ENCODE data around the gene LTC4S. TPM values are rescaled to one million over a fixed set of nuclear protein-coding genes. Genes with fewer than 3 reads are reported as not detected.

Gene LTC4S
- total RNA-seq, 4 donors from 2014 or later = 1.7 to 12.6 (median 5.6) TPM

DNA sequence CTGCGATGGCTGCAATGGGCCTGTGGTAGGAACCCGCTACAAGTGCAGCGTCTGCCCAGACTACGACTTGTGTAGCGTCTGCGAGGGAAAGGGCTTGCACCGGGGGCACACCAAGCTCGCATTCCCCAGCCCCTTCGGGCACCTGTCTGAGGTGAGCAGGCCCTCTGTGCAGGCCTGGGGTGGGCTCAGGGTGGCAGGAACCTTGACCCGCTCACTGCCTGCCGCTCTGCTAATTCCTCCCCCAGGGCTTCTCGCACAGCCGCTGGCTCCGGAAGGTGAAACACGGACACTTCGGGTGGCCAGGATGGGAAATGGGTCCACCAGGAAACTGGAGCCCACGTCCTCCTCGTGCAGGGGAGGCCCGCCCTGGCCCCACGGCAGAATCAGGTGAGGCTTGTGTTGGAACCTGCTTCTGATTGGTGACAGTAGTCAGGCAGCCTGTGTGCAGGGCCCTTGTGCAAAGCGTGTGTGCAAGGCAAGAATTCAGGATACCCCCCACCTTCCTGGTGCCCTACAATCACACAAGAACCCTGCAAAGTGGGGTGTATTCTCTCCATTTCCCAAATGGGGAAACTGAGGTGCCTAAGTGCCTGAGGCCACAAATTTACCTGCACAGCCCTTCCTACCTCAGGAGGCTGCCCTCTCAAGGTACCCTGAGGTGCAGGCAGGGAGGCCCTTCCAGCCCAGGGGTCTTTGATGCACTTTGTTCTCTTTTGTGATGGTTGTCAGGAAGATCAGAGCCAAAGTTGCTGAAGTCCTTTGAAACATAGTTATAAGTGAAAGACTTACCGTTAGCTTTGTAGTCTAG lies 30.4 kb downstream of the LTC4S start:
- intact Hi-C loops (cut with DNase I; ENCODE audit: low total_unique reads) (no loop called here), in situ Hi-C loops (cut with MboI; ENCODE audit: low sequenced_read_pairs in 4 of 4) (no loop called here)
- H3K4me1 ChIP-seq = peaks cover 62 to 67% of the 10 kb centered on the region in 2 donors
- no peaks in the 10 kb centered on the region for H3K27me3 ChIP-seq
- DNase-seq (no peak), ATAC-seq (no peak)
- H3K9me3 ChIP-seq = no peaks in the 10 kb centered on the region
- H3K27ac ChIP-seq = peak overlapping the region; percentile 95 to 100 (median 99)
- no peak for TF ChIP-seq POLR2A (IDR thresholded peaks at IDR 0.05)
- TF ChIP-seq, protein P1, sequence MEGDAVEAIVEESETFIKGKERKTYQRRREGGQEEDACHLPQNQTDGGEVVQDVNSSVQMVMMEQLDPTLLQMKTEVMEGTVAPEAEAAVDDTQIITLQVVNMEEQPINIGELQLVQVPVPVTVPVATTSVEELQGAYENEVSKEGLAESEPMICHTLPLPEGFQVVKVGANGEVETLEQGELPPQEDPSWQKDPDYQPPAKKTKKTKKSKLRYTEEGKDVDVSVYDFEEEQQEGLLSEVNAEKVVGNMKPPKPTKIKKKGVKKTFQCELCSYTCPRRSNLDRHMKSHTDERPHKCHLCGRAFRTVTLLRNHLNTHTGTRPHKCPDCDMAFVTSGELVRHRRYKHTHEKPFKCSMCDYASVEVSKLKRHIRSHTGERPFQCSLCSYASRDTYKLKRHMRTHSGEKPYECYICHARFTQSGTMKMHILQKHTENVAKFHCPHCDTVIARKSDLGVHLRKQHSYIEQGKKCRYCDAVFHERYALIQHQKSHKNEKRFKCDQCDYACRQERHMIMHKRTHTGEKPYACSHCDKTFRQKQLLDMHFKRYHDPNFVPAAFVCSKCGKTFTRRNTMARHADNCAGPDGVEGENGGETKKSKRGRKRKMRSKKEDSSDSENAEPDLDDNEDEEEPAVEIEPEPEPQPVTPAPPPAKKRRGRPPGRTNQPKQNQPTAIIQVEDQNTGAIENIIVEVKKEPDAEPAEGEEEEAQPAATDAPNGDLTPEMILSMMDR (IDR thresholded peaks at IDR 0.05 in 4 of 5, conservative IDR thresholded peaks at IDR 0.05 in 1 of 5) = no peak
- peak overlapping the region in 3 of 4 donors; percentile 18 to 90 (median 89) for H3K4me3 ChIP-seq
- peaks cover 10 to 72% of the 10 kb centered on the region in 2 donors for H3K36me3 ChIP-seq

DNA sequence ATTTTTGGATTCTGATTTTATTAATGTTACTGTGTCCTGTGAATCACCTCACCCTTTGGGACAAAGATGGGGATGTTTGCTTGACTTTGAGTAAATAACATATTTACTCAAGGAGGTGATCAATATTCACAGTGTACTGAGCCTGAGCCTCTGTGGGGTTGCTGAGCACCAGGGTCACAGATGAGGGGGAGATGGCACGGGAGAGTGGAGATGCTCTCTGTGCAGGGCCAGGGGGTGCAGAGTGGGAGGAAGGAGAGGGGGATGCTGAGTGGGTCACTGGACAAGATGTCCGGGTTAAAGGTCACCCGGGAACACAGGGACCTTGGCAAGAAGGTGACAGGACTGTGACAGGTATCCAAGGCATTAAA lies 30.9 kb downstream of the LTC4S start:
- DNase-seq (no peak), ATAC-seq (no peak)
- Histone ChIP-seq H3K4me3 (no peak overlapping the region), H3K27me3 (no peaks in the 10 kb centered on the region), H3K4me1 (peaks cover 58 to 63% of the 10 kb centered on the region in 2 donors), H3K9me3 (no peaks in the 10 kb centered on the region), H3K27ac (peak overlapping the region in 3 of 4 donors; percentile 95 to 100 (median 98)), H3K36me3 (peaks cover 11 to 78% of the 10 kb centered on the region in 2 donors)
- in situ Hi-C loops (cut with MboI; ENCODE audit: low sequenced_read_pairs in 4 of 4) (no loop called here), intact Hi-C loops (cut with DNase I; ENCODE audit: low total_unique reads) (no loop called here)
- TF ChIP-seq, protein P1 (IDR thresholded peaks at IDR 0.05 in 4 of 5, conservative IDR thresholded peaks at IDR 0.05 in 1 of 5) = no peak
- no peak for TF ChIP-seq POLR2A (IDR thresholded peaks at IDR 0.05)

DNA sequence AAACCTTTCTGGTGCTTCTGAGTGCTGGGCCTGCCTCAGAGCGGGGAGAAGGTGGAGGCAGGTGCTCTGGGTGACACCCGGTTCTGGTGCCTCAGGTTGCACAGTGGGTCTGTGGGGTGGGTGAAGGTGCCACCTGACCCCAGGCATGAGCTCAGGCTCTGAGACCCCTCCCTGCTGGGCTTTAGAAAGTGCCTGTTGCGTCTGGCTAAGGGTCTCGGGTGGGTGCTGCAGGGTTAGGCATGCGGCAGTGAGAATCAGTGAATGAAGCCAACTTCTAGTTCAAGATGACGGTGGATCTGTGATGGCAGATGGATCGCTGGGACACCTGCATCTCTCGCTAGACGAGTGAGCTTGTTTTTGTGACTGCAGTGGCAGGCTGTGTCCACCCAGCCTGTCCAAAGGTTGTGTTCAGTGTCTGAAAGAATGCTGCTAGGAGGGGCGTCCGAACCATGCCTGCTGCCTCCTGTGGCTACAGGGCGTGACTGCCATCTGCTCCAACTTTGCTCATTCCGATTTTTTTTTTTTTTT lies 31.9 kb downstream of the LTC4S start:
- intact Hi-C loops (cut with DNase I; ENCODE audit: low total_unique reads) = no loop called here
- Histone ChIP-seq H3K27ac (peak overlapping the region in 3 of 4 donors; percentile 12 to 100 (median 53)), H3K9me3 (no peaks in the 10 kb centered on the region), H3K27me3 (no peaks in the 10 kb centered on the region), H3K4me1 (peaks cover 56 to 60% of the 10 kb centered on the region in 2 donors), H3K36me3 (peaks cover 11 to 88% of the 10 kb centered on the region in 2 donors), H3K4me3 (no peak overlapping the region)
- in situ Hi-C loops (cut with MboI; ENCODE audit: low sequenced_read_pairs in 4 of 4) = no loop called here
- TF ChIP-seq, protein P1 (IDR thresholded peaks at IDR 0.05 in 4 of 5, conservative IDR thresholded peaks at IDR 0.05 in 1 of 5) = no peak
- no peak for TF ChIP-seq POLR2A (IDR thresholded peaks at IDR 0.05)
- DNase-seq (no peak), ATAC-seq (no peak)

DNA sequence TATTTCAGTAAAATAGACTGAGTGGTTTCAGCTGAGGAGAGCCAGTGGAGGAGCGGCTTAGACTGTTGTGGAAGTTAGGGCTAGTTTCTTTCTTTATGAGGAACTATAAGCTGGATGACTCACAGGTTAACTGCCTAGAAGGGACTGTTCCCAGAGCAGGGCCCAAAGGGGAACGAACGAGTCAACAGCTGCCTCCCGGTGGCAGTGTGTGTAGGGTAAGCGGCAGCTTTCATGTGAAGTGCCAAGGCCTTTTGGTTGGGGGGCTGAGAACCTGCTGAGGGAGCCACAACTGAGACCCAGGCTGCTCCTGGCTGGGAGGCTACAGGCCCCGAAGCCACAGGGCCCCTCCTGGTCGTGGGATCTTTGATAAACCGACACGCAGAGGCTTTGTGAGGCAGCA lies 33.9 kb downstream of the LTC4S start:
- Histone ChIP-seq H3K27me3 (no peaks in the 10 kb centered on the region), H3K4me3 (no peak overlapping the region), H3K27ac (peak overlapping the region; percentile 53 to 100 (median 71)), H3K36me3 (peaks cover 11 to 98% of the 10 kb centered on the region in 2 donors), H3K9me3 (no peaks in the 10 kb centered on the region), H3K4me1 (peaks cover 47 to 68% of the 10 kb centered on the region in 2 donors)
- in situ Hi-C loops (cut with MboI; ENCODE audit: low sequenced_read_pairs in 4 of 4) = no loop called here
- intact Hi-C loops (cut with DNase I; ENCODE audit: low total_unique reads) = no loop called here
- ATAC-seq (peak; percentile 21 to 34), DNase-seq (no peak)
- TF ChIP-seq, protein P1 (IDR thresholded peaks at IDR 0.05 in 4 of 5, conservative IDR thresholded peaks at IDR 0.05 in 1 of 5) = no peak
- TF ChIP-seq POLR2A (IDR thresholded peaks at IDR 0.05) = no peak
